Keratinocyte (primary cell): ENCODE results near the gene METTL24. TPM values are rescaled to one million over a fixed set of nuclear protein-coding genes. Genes with fewer than 3 reads are reported as not detected.

Source experiments
- DNase-seq: peaks from one replicate; pipeline ENCODE4 v3.0.0-alpha.2; 2011; ENCODE audit warnings: low read depth, missing footprints, low spot score
- FAIRE-seq: peaks from 2 replicates; lab custom pipeline; 2011; peaks lifted over from hg19 to GRCh38; lab: Jason Lieb, UNC
- H2AFZ ChIP-seq: 2 replicates; pipeline ENCODE4 v1.6.0; 2012; ENCODE audit warnings: low read length, control low read depth, inconsistent platforms; ENCODE audit not compliant: control insufficient read depth
- H3K27ac ChIP-seq: 2 replicates; pipeline ENCODE4 v1.5.1; 2011; ENCODE audit warnings: low read length; ENCODE audit not compliant: control insufficient read depth, insufficient read depth
- H3K27me3 ChIP-seq: 3 replicates; pipeline ENCODE4 v1.6.0; 2011; ENCODE audit warnings: low read length; ENCODE audit not compliant: control insufficient read depth, insufficient read depth; ENCODE audit errors: extremely low read depth
- H3K36me3 ChIP-seq, 2 experiments: 2 replicates in 1 of 2; 3 replicates in 1 of 2; pipeline ENCODE4 v1.5.1; 2011; ENCODE audit warnings: low read length in 2 of 2, mild to moderate bottlenecking in 1 of 2; ENCODE audit not compliant: control insufficient read depth in 2 of 2, insufficient read depth in 2 of 2; ENCODE audit errors: extremely low read depth in 1 of 2
- H3K4me1 ChIP-seq: 3 replicates; pipeline ENCODE4 v1.5.1; 2011; ENCODE audit warnings: low read length; ENCODE audit not compliant: control insufficient read depth, insufficient read depth; ENCODE audit errors: extremely low read depth
- H3K4me2 ChIP-seq: 3 replicates; pipeline ENCODE4 v1.6.0; 2011; ENCODE audit warnings: low read depth, low read length; ENCODE audit not compliant: control insufficient read depth, insufficient read depth; ENCODE audit errors: extremely low read depth
- H3K4me3 ChIP-seq, 3 experiments: fragments of 200-600 bp in 1 of 3; sonication (generic) in 1 of 3; 2 replicates in 2 of 3; 3 replicates in 1 of 3; pipeline ENCODE4 v1.5.1; 2011 to 2016; ENCODE audit warnings: low read length in 3 of 3, mild to moderate bottlenecking in 3 of 3, control low read depth in 2 of 3, inconsistent platforms in 1 of 3, low read depth in 1 of 3, mixed read lengths in 1 of 3, mixed run types in 1 of 3, moderate library complexity in 1 of 3; ENCODE audit not compliant: control insufficient read depth in 2 of 3, insufficient read depth in 2 of 3; ENCODE audit errors: extremely low read depth in 1 of 3
- H3K79me2 ChIP-seq: 2 replicates; pipeline ENCODE4 v1.6.0; 2012; ENCODE audit warnings: low read length; ENCODE audit not compliant: control insufficient read depth, insufficient read depth
- H3K9ac ChIP-seq: 3 replicates; pipeline ENCODE4 v1.6.0; 2011; ENCODE audit warnings: low read length; ENCODE audit not compliant: control insufficient read depth, insufficient read depth; ENCODE audit errors: extremely low read depth
- H3K9me1 ChIP-seq: 3 replicates; pipeline ENCODE4 v1.6.0; 2011; ENCODE audit warnings: low read length; ENCODE audit not compliant: control insufficient read depth, insufficient read depth; ENCODE audit errors: extremely low read depth
- H3K9me3 ChIP-seq: 2 replicates; pipeline ENCODE4 v1.5.1; 2012; ENCODE audit warnings: low read depth, low read length; ENCODE audit not compliant: control insufficient read depth
- H4K20me1 ChIP-seq: 3 replicates; pipeline ENCODE4 v1.6.0; 2011; ENCODE audit warnings: low read length; ENCODE audit not compliant: control insufficient read depth, insufficient read depth; ENCODE audit errors: extremely low read depth
- CTCF ChIP-seq, 3 experiments: IDR thresholded peaks in 1 of 3; conservative IDR thresholded peaks in 1 of 3; optimal IDR thresholded peaks in 1 of 3; 2 replicates in 2 of 3; 3 replicates in 1 of 3; pipeline versions ENCODE3 to v1.5.1; 2011; ENCODE audit warnings: low read length in 3 of 3, mild to moderate bottlenecking in 3 of 3, moderate library complexity in 2 of 3, control low read depth in 1 of 3, inconsistent platforms in 1 of 3; ENCODE audit not compliant: insufficient read depth in 2 of 3; ENCODE audit errors: extremely low read depth in 1 of 3
- EZH2 ChIP-seq: IDR thresholded peaks from one replicate; pipeline ENCODE4 v1.6.1; 2012; ENCODE audit warnings: inconsistent platforms, mild to moderate bottlenecking, low read length, moderate library complexity
- dilution Hi-C: fragments of 300-500 bp; cut with MboI; formaldehyde crosslinking; loops from one replicate; pipeline ENCODE4 v1.7.0; 2020; ENCODE audit warnings: low sequenced_read_pairs; ENCODE audit not compliant: extremely low pct_ligation_motif_present
- polyA plus RNA-seq, 5 experiments: library from polyadenylated mRNA; depleted of rRNA in 3 of 5; stranded (reverse) in 3 of 5; stranded (forward) in 1 of 5; unstranded in 1 of 5; fragments of >200 nt; gene quantifications; 1 replicate in 1 of 5; 2 replicates in 3 of 5; 3 replicates in 1 of 5; pipeline versions ENCODE4 v1.2.1 to v1.2.3, GENCODE V29; 2011 to 2012; ENCODE audit warnings: missing spikeins in 2 of 5, low read depth in 1 of 5, low replicate concordance in 1 of 5

The METTL24 gene
- polyA plus RNA-seq, 1 donor (not counting 4 experiments of a cell fraction or from before 2014, with no cell fraction given), result not detected

- no peak for DNase-seq
- no peaks in the 10 kb centered on the region for H3K27me3 ChIP-seq
- H3K4me1 ChIP-seq, result peaks cover 11% of the 10 kb centered on the region
- no peak overlapping the region for H2AFZ ChIP-seq
- H3K9ac ChIP-seq, result no peak overlapping the region
- H4K20me1 ChIP-seq, result no peaks in the 10 kb centered on the region
- FAIRE-seq, result no peak
- H3K36me3 ChIP-seq, result peaks cover 7 to 11% of the 10 kb centered on the region in 2 experiments
- no peak overlapping the region for H3K27ac ChIP-seq
- no peaks in the 10 kb centered on the region for H3K79me2 ChIP-seq
- H3K9me3 ChIP-seq, result no peaks in the 10 kb centered on the region
- dilution Hi-C loops, result no loop called here
- TF ChIP-seq CTCF (optimal IDR thresholded peaks at IDR 0.05 in 1 of 3, IDR thresholded peaks at IDR 0.05 in 1 of 3, conservative IDR thresholded peaks at IDR 0.05 in 1 of 3; ENCODE audit: extremely low read depth in 1 of 3, insufficient read depth in 2 of 3, low read length in 3 of 3), result no peak
- TF ChIP-seq EZH2, result no peak
- no peaks in the 10 kb centered on the region for H3K9me1 ChIP-seq
- H3K4me2 ChIP-seq, result no peak overlapping the region
- no peak overlapping the region for H3K4me3 ChIP-seq
Measured at GRCh38 chr6:110214338-110214737, 143.8 kb downstream of the METTL24 start.

GRCh38 chr6:110211753-110212152, 146.4 kb downstream of the METTL24 start:
- H3K27ac ChIP-seq, result no peak overlapping the region
- no peak overlapping the region for H3K4me2 ChIP-seq
- no peaks in the 10 kb centered on the region for H3K79me2 ChIP-seq
- H4K20me1 ChIP-seq, result no peaks in the 10 kb centered on the region
- no peak overlapping the region for H2AFZ ChIP-seq
- H3K9me1 ChIP-seq, result no peaks in the 10 kb centered on the region
- peaks cover 7 to 11% of the 10 kb centered on the region in 2 experiments for H3K36me3 ChIP-seq
- H3K9ac ChIP-seq, result no peak overlapping the region
- H3K27me3 ChIP-seq, result no peaks in the 10 kb centered on the region
- DNase-seq (no peak), FAIRE-seq (no peak)
- no peaks in the 10 kb centered on the region for H3K9me3 ChIP-seq
- dilution Hi-C loops, result no loop called here
- TF ChIP-seq EZH2 (no peak), CTCF (optimal IDR thresholded peaks at IDR 0.05 in 1 of 3, IDR thresholded peaks at IDR 0.05 in 1 of 3, conservative IDR thresholded peaks at IDR 0.05 in 1 of 3; ENCODE audit: extremely low read depth in 1 of 3, insufficient read depth in 2 of 3, low read length in 3 of 3) (no peak)
- H3K4me1 ChIP-seq, result no peaks in the 10 kb centered on the region
- H3K4me3 ChIP-seq, result no peak overlapping the region
